Kidney (tissue), 14 donors: ENCODE results near the gene FEZF1. TPM values are rescaled to one million over a fixed set of nuclear protein-coding genes. Genes with fewer than 3 reads are reported as not detected.

Experiments used
- DNase-seq, 5 donors: peaks; one replicate each; pipeline ENCODE4 v3.0.0-alpha.2; 2013 to 2020
- FAIRE-seq: peaks from 2 replicates; lab custom pipeline; 2012; peaks lifted over from hg19 to GRCh38; lab: Jason Lieb, UNC
- H3K27ac ChIP-seq, 2 donors: one replicate each; pipeline ENCODE4 v1.7.0; 2013; ENCODE audit warnings: low read depth in 2 of 2, low read length in 2 of 2, inconsistent platforms in 1 of 2
- H3K27me3 ChIP-seq: one replicate; pipeline ENCODE4 v1.7.1; 2013; ENCODE audit warnings: low read length, inconsistent platforms; ENCODE audit not compliant: control insufficient read depth, insufficient read depth
- H3K36me3 ChIP-seq, 3 donors: one replicate each; pipeline versions ENCODE4 v1.7.0 to v1.7.1; 2013; ENCODE audit warnings: low read length in 3 of 3, control low read depth in 1 of 3, inconsistent platforms in 1 of 3; ENCODE audit not compliant: insufficient read depth in 3 of 3, control insufficient read depth in 2 of 3
- H3K4me1 ChIP-seq, 3 donors: one replicate each; pipeline versions ENCODE4 v1.7.0 to v1.7.1; 2013; ENCODE audit warnings: low read length in 3 of 3, inconsistent platforms in 1 of 3, low read depth in 1 of 3; ENCODE audit not compliant: control insufficient read depth in 2 of 3, insufficient read depth in 2 of 3
- H3K4me3 ChIP-seq, 3 donors: one replicate each; pipeline versions ENCODE4 v1.7.0 to v1.8.1; 2013; ENCODE audit warnings: low read length in 3 of 3, control low read depth in 1 of 3, inconsistent platforms in 1 of 3
- H3K9ac ChIP-seq, 3 donors: one replicate each; pipeline versions ENCODE4 v1.7.0 to v1.7.1; 2013; ENCODE audit warnings: low read length in 3 of 3, control low read depth in 1 of 3, inconsistent platforms in 1 of 3
- H3K9me3 ChIP-seq, 3 donors: one replicate each; pipeline versions ENCODE4 v1.7.0 to v1.7.1; 2013; ENCODE audit warnings: low read length in 3 of 3, control low read depth in 1 of 3, inconsistent platforms in 1 of 3; ENCODE audit not compliant: control insufficient read depth in 2 of 3, insufficient read depth in 1 of 3
- CTCF ChIP-seq: IDR thresholded peaks from 3 replicates; pipeline ENCODE4 v1.5.1; 2012; ENCODE audit warnings: mild to moderate bottlenecking, moderate library complexity, borderline replicate concordance; ENCODE audit not compliant: insufficient read depth; ENCODE audit errors: extremely low read depth
- intact Hi-C: fragments of 100-400 bp; cut with DNase I; formaldehyde crosslinking; loops from one replicate; pipeline ENCODE4 v1.11.1; 2022
- polyA plus RNA-seq: library from polyadenylated mRNA; stranded (reverse); fragments of 350-450 nt; fragmentation: Illumina TruSeq; extraction: RNeasy Lipid Tissue Mini Kit (QIAGEN cat#74804); gene quantifications from one replicate; pipeline ENCODE4 v1.2.3, GENCODE V29; 2014; ENCODE audit warnings: low read depth, low replicate concordance; ENCODE audit not compliant: insufficient read depth
- total RNA-seq: library from RNA; stranded (reverse); fragmentation: NEBNext Ultra II Directional; extraction: Animal tissue kit (Norgen Biotek cat#: 25700); gene quantifications from one replicate; pipeline ENCODE4 v1.2.1, GENCODE V29; 2021
- donor health status: control.
- donor health status: control.
- donor health status: control.
- donor health status: control.
- donor health status: control.
- donor health status: DM: yes; HTN: yes; CAD: no.
- donor health status: Normal renal cell carcinoma (clear cell type).

Gene FEZF1
- total and polyA plus RNA-seq, 2 donors from 2014 or later = not detected

- no peak for TF ChIP-seq CTCF
- no peak overlapping the region for H3K4me3 ChIP-seq
- intact Hi-C loops = no loop called here
- H3K9me3 ChIP-seq = no peaks in the 10 kb centered on the region
- no peaks in the 10 kb centered on the region for H3K4me1 ChIP-seq
- no peak overlapping the region for H3K27ac ChIP-seq
- no peak for FAIRE-seq
- H3K27me3 ChIP-seq = no peaks in the 10 kb centered on the region
- DNase-seq = no peak
- no peak overlapping the region for H3K9ac ChIP-seq
- H3K36me3 ChIP-seq = no peaks in the 10 kb centered on the region
Measured at GRCh38 chr7:122344303-122344620, 39.7 kb upstream of the FEZF1 start.

- DNase-seq (no peak), FAIRE-seq (no peak)
- Histone ChIP-seq H3K27ac (no peak overlapping the region), H3K27me3 (no peaks in the 10 kb centered on the region), H3K4me1 (no peaks in the 10 kb centered on the region), H3K9me3 (no peaks in the 10 kb centered on the region), H3K36me3 (no peaks in the 10 kb centered on the region), H3K4me3 (no peak overlapping the region), H3K9ac (no peak overlapping the region)
- intact Hi-C loops = no loop called here
- no peak for TF ChIP-seq CTCF
Measured at GRCh38 chr7:122343601-122344302, 39.2 kb upstream of the FEZF1 start.

GRCh38 chr7:122340427-122340826, 35.9 kb upstream of the FEZF1 start:
- DNase-seq = no peak
- no peaks in the 10 kb centered on the region for H3K9me3 ChIP-seq
- no peak overlapping the region for H3K27ac ChIP-seq
- intact Hi-C loops = no loop called here
- no peak for FAIRE-seq
- H3K4me1 ChIP-seq = no peaks in the 10 kb centered on the region
- H3K36me3 ChIP-seq = no peaks in the 10 kb centered on the region
- no peak overlapping the region for H3K4me3 ChIP-seq
- TF ChIP-seq CTCF = no peak
- no peaks in the 10 kb centered on the region for H3K27me3 ChIP-seq
- no peak overlapping the region for H3K9ac ChIP-seq
